GM21360 (cell line): ENCODE data around the gene ATP11A.

Source experiments
- ATAC-seq: cut with Tn5 transposase; IDR thresholded peaks from one replicate; pipeline ENCODE4 v1.9.1; 2021; ENCODE audit warnings: mild to moderate bottlenecking, moderate library complexity; ENCODE audit not compliant: unreplicated experiment

ATP11A gene

DNA sequence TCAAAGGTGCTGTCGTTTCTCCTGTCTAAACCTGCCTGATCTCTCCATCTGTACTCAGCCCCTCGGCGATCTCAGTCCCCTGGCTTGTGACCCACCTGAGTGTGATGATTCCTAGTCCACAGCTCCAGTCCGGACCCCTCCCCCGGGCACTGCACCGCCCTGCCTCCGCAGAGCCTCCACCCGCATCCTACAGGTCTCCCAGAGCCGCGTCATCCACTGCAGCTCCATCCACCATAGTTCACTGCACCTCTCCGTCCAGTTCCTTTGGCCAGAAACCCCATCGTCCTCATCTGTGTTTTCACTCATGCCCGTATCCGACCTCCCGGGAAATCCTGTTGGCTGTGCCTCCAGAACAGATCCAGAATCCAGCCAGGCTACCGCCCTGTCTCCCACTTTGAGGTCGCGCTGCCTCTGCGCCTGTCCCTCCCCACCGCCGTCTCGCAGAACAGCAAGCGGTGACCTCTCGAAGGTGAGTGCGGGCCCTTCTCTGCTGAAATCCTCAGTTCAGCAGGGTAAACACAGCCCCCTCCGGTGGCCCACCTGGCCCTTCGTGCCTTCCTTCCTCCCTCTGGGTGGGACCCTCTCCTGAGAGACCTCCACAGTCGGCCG is 227.3 kb downstream of the ATP11A start:
- no peak for ATAC-seq

DNA sequence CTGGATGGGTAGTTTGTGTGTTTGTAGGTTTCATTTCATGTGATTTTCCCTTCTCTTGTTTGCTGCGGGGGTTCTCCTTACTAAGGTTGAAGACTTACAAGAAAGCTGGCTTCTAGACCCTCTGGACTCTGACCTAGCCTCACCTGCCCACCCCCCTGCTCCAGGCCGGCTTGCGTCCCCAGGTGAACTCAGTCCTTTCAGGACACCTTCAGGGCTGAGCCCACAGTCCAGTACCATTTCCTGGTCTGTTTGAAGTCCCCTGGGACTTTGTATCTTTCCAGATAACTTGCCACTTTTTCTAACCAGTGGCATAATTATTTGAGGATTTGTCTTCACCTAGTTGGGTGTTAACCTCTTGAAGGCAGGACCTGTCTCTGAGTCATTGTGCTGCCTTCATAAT is 227.9 kb downstream of the ATP11A start:
- no peak for ATAC-seq

DNA sequence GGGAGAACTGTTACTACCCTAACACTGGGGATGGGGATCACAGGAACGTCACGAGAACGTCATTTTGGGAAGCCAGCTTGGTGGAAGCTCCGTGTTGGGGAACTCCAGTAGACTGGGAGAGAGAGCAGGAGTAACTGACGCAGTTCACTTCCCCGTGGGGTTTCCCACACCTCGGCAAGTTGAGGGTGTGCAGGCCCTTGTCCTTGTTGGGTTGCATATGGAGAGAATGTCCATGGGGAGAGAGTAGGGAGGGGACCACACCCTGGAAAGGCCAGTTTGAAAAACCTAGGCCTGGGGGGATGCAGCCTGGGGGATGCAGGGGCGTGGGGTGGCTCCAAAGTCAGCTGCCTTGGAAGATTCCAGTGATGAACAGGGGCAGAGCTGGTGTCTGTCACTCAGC is 228.4 kb downstream of the ATP11A start:
- ATAC-seq, result no peak

DNA sequence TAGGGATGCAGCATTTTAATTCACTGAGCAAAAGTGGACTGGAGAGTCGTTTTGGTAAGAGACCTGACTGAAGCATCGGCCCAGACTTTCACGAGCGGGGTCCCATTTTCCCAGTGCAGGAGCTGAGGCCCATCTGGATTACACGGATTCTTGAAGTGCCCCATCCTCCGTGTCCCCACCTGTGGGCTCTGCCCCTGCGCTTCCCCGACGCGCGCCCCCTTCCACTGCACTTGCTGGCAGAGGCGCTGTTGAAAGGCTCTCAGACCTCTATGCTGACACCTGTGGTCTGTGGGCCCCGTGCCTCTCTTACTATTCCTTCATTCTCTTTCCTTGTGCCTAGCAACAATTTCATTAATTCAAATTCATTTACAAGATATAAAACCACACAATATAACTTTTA is 228.9 kb downstream of the ATP11A start:
- ATAC-seq, result no peak

DNA sequence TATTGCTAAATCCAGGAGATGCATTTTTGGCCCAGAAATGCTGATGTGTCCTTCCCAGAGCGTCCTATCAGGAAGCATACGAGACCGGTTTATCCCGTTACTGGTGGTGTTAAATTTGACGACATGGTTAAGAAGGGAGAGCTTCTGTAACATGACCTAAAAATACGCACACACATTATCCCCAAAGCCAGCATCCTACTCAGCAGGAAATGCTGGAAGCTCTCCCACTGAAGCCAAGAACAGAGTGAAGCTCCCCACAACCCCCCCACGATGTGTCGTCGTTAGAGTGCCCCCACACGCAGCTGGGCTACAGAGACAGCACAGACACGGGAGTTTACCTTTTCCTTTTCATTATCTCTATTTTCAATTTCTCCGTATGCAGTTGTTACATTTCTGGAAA is 234.1 kb downstream of the ATP11A start:
- no peak for ATAC-seq

DNA sequence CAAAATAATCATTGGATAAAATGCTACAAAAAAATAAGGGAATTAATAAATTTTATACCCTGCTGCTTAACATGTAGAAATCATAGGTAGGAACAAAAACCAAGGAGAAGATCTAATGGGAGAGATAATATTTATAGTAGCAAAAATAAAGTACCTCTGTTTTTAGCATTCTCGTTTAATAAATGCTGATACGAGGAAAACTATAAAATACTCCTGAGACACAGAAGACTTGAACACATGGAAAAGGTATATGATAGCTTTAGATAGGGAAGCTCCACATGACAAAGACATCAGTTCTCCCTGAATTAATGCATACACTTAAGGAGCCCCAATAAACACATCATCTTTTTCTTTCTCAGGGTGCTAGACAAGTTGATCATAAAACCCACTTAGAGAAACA is 234.5 kb downstream of the ATP11A start:
- no peak for ATAC-seq

DNA sequence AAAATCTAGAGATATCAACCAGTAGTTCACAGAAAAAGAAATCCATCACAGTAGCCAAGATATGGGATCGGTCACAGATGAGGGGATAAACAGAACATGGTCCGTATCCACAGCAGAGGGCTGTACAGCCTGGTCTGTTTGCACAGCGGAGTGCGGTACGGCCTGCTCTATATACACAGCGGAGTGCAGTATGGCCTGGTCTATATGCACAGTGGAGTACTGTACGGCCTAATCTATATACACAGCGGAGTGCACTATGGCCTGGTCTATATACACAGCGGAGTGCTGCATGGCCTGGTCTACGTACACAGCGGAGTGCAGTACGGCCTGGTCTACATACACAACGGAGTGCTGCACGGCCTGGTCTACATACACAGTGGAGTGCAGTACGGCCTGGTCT is 236.2 kb downstream of the ATP11A start:
- ATAC-seq, result no peak

DNA sequence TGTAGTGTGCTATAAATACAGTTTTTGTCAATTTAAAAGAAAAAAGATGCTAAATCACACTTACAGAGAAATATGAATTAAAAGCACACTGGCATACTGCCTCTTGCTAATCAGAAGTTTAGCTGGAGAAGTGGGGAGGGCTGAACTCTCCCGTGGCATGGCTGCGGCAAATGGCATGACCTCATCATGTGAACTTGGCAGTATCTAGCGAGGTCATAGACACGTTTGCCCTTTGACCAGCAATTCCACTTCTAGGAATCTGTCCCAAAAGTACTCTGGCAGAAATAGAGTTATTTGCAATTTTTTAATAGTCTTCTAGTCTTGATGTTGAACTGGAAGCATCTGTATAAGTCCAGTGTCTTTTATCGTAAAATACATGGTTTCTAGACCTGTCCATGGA is 237.2 kb downstream of the ATP11A start:
- ATAC-seq, result no peak

DNA sequence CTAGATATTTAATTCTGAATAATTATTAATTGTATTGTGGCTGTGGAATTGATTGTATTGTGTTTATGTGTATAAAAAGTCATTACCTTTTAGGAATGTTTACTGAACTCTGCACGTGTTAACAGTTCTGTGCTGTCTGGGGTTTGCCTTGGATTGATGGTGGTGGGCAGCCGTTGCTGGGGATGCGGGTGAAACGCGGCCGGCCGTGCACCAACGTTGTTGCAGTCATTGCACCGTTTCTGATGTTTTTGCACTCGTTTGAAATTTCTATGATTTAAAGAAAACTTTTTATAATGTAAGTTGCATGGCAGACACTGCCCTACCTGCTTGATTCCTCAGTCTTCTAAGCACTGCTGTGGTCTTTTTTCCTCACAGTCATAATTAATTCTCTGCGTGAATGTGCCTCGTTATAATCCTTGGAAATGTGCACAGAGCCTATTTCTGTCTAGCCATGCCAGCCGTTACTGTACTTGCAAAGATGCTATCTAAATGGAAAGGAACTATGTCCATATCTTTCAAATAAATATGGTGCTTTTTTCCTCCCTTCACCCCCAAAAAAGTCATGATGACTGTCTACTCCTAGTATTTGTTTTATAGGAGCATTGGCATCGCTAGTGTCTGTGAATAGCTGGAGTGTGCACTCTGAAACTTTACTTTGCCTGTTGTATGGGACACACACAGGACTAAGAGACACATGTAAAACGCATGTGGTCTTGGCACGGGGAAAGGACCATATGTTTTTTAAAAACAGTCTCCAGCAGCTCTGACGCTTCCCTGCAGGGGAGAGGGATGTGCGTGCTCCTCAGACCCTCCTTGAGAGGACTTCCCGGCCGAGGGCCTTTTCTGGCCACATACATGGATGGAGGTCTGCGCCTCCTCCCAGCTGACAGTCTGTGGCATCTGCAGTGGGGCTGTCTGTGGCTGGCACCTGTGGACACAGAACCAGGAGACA is 238.5 kb downstream of the ATP11A start:
- no peak for ATAC-seq

DNA sequence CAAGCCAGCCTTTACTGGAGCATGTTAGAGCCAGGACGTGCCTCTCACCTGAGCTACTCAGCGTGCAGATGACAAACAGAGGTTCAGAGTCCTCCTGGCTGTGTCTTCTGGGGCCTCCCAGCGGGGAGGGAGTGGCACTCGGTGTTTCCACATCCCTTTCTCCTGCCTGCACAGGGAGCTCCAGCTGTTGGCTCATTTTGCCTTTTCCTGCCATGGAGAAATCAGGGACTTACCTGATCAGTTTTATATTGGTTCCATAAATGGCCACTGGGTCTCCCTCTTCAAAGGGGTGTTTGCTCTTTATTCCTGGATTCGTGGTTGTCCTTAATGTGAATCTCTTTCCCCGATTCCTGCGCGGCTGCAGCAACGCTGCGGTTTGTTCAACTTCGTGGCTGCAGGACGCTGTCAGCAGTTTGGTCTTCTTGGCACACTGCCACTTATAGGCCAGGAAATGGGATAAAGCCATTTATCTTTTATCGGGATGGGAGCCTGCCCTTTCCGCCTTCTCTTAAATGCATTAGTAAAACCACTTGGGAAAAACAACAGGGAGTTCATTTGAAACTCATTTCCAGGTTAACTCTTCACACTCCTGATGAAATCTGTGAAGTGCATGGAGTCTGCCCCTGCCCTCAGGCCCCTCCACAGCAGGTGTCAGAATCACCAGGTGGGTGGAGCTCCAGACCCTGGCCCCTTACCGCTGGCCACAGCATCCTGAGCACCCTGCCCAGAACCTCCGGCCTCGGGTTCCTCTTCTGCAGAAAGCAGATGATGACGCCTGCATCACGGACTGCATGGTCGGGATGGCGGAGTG is 239.3 kb downstream of the ATP11A start:
- no peak for ATAC-seq

DNA sequence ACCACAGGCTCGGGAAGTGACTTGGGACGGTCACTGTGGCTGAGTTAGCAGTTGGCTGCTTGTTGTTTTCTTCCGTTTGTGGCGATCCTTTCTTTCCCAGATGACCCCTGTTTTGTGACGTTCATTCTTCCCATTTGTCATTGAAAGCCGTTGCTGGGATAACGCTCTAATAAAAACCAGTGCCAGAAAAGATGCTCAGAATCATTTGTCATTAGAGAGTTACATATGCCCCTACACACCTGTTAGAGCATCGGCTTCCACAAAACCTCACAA is 239.9 kb downstream of the ATP11A start:
- ATAC-seq, result no peak

DNA sequence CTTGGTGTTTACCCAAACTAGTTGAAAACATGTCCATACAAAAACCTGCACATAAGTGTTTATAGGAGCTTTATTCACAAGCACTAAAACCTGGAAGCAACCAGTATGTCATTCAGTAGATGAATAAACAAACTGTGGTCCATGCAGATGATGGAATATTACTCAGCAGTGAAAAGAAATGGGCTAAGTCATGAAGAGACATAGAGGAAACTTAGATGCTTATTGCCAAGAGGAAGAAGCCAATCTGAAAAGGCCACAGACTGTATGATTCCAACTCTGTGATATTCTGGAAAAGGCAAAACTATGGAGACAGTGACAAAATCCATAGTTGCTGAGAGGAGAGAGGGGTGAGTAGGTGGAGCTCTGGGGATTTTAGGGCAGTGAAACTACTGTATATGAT is 240.4 kb downstream of the ATP11A start:
- no peak for ATAC-seq

DNA sequence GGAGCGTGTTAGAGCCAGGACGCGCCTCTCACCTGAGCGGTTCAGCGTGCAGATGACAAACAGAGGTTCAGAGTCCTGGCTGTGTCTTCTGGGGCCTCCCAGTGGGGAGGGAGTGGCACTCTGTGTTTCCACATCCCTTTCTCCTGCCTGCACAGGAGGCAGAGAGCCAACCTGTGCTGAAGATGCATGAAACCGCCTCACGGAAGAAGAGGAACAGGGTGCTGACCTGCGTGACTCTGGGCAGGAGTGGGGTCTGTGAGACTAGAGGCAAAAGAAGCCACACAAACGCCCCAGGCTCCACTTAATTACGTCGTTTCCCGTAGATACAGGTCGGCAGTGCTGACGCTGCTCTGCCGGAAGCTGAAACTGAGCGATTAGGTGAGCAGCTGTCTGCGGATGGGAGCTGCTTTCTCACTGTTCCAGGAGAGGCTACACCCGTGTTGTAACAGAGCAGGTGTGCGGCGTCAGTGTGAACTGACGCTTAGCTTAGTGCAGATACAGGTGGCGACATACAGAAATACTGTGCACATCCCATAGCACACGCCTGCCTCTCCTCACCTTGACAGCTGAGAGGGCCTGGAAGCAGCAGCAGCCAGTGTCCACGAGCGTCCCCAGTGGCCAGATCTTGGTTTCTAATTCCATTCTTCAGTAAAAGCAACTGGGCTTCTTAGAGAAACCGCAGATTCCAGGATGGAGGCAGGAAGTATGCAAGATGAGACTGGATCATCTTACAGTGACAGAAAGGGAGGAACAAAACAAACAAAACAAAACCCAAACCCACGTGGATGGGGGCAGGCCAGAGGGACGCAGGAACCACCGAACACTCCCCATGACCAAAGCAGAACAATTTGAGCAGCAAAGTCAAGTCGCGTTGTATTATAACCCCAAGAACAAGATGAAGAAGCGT is 241.4 kb downstream of the ATP11A start:
- ATAC-seq, result no peak

DNA sequence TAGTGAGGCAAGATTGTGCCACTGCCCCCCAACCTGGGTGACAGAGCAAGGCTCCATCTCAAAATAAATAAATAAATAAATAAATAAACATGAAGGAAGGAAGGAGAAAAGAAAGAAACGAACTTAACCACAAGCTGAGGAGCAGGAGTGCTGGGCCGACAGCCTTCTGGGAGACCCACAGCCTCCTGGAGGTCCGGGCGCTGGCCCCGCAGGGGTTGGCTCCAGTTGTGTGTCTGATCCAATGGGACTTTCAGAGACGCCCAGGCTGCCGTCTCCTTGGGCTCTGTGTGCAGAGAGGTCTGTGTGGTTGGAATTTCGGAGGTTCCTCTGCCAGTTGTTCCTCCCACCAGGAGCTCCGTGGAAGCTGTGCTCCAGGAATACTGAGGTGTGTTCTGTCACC is 243.1 kb downstream of the ATP11A start:
- ATAC-seq, result no peak

DNA sequence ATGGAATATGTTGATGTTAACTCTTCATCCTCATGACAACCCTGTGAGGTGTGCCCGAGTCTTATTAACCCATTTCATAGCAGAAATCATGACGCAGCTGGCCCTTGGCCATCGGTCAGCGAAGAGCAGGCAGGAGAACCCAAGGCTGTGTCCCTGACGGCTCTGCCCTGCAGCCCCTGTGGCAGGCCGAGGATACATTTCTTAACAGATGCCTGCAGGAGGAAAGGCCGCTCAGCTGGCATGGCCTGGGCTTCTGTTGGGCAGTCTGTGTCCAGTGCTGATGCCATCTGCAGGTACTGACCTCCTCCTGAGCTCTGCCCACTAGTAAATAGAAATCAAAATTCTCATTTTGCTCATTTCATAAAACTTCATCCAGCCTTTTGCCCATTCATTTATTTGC is 243.8 kb downstream of the ATP11A start:
- no peak for ATAC-seq

DNA sequence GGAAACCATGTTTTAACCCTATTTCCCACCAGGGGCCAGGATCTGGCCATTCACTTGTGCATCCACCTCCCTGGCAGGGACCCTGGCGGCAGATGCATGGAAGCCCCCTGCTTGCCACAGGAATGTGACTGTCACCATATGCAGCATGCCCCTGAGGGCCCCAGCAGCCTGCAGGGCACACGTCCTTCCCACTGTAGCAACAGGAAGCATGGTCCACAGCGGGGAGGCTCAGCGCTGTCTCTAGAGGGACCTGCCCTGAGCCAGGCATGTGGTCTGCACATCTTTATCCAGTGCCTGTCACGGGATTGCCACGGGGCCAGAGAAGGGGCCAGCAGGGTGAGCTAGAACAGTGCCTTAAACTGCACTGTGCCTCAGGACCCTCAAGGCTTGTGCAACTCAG is 244.2 kb downstream of the ATP11A start:
- ATAC-seq, result no peak
